Endothelial cell of umbilical vein (primary cell): ENCODE data around the gene PAQR4. TPM values are rescaled to one million over a fixed set of nuclear protein-coding genes. Genes with fewer than 3 reads are reported as not detected.

ENCODE experiments used
- Bru-seq: library from RNA; stranded (reverse); fragments of 400-500 nt; gene quantifications from one replicate; lab custom pipeline; 2021; lab: Mats Ljungman, UMichigan
- BruChase-seq, 2 experiments: library from RNA; stranded (reverse); fragments of 400-500 nt; gene quantifications; one replicate each; lab custom pipeline; 2021; lab: Mats Ljungman, UMichigan
- BruUV-seq: library from RNA; stranded (reverse); fragments of 400-500 nt; replicated peaks from 2 replicates; lab custom pipeline; 2021; lab: Mats Ljungman, UMichigan
- CTCF ChIA-PET: fragments of 300-600, 350-600 bp; sonication (Branson Sonifier 250); formaldehyde crosslinking; loops from one replicate; lab custom pipeline; 2021; ENCODE audit warnings: antibody characterized with exemption, inconsistent platforms; lab: Charles Lee
- POLR2A ChIA-PET: fragments of 300-600, 350-600 bp; sonication (Branson Sonifier 250); formaldehyde crosslinking; loops from one replicate; lab custom pipeline; 2021; ENCODE audit warnings: antibody characterized with exemption, inconsistent platforms; lab: Charles Lee
- DNase-seq: peaks from one replicate; pipeline ENCODE4 v3.0.0-alpha.2; 2011; ENCODE audit warnings: low read depth, low spot score
- FAIRE-seq: peaks from 2 replicates; lab custom pipeline; 2011; peaks lifted over from hg19 to GRCh38; lab: Jason Lieb, UNC
- H2AFZ ChIP-seq: 2 replicates; pipeline ENCODE4 v1.6.0; 2012; ENCODE audit warnings: low read depth, low read length, control low read depth, inconsistent platforms
- H3K27ac ChIP-seq: 2 replicates; pipeline ENCODE4 v1.5.1; 2011; ENCODE audit warnings: low read depth, mild to moderate bottlenecking, control low read depth, low read length, moderate library complexity; ENCODE audit not compliant: insufficient read depth
- H3K27me3 ChIP-seq, 2 experiments: 2 replicates each; pipeline versions ENCODE4 v1.6.0 to v1.6.1; 2011; ENCODE audit warnings: low read length in 2 of 2, mixed read lengths in 1 of 2; ENCODE audit not compliant: control insufficient read depth in 2 of 2, insufficient read depth in 2 of 2
- H3K36me3 ChIP-seq, 2 experiments: 2 replicates in 1 of 2; 3 replicates in 1 of 2; pipeline ENCODE4 v1.5.1; 2011; ENCODE audit warnings: low read length in 2 of 2, mild to moderate bottlenecking in 1 of 2, moderate library complexity in 1 of 2; ENCODE audit not compliant: control insufficient read depth in 2 of 2, insufficient read depth in 2 of 2; ENCODE audit errors: extremely low read depth in 1 of 2
- H3K4me1 ChIP-seq: 3 replicates; pipeline ENCODE4 v1.5.1; 2011; ENCODE audit warnings: mild to moderate bottlenecking, low read length; ENCODE audit not compliant: control insufficient read depth, insufficient read depth; ENCODE audit errors: extremely low read depth
- H3K4me2 ChIP-seq: 2 replicates; pipeline ENCODE4 v1.6.1; 2011; ENCODE audit warnings: low read length, control low read depth, mixed read lengths; ENCODE audit not compliant: insufficient read depth
- H3K4me3 ChIP-seq, 3 experiments: fragments of 200-600 bp in 1 of 3; sonication (generic), shearing (Covaris generic) in 1 of 3; replicated peaks in 1 of 3; 2 replicates each; pipeline ENCODE4 v1.5.1; 2011 to 2016; ENCODE audit warnings: control low read depth in 3 of 3, low read length in 3 of 3, mild to moderate bottlenecking in 2 of 3, inconsistent platforms in 1 of 3, low read depth in 1 of 3, moderate library complexity in 1 of 3; ENCODE audit not compliant: insufficient read depth in 1 of 3
- H3K79me2 ChIP-seq: 2 replicates; pipeline ENCODE4 v1.6.0; 2012; ENCODE audit warnings: low read length, inconsistent platforms; ENCODE audit not compliant: control insufficient read depth, insufficient read depth
- H3K9ac ChIP-seq: replicated peaks from 2 replicates; pipeline ENCODE3; 2011; ENCODE audit warnings: low read length, control low read depth; ENCODE audit not compliant: insufficient read depth; ENCODE audit errors: extremely low read depth
- H3K9me1 ChIP-seq: replicated peaks from 3 replicates; pipeline ENCODE4 v1.6.0; 2011; ENCODE audit warnings: mild to moderate bottlenecking, low read length; ENCODE audit not compliant: control insufficient read depth, insufficient read depth; ENCODE audit errors: extremely low read depth
- H3K9me3 ChIP-seq: replicated peaks from 2 replicates; pipeline ENCODE4 v1.5.1; 2012; ENCODE audit warnings: low read length, inconsistent platforms; ENCODE audit not compliant: control insufficient read depth, insufficient read depth
- H4K20me1 ChIP-seq: replicated peaks from 2 replicates; pipeline ENCODE3; 2011; ENCODE audit warnings: mild to moderate bottlenecking, low read length; ENCODE audit not compliant: control insufficient read depth, insufficient read depth; ENCODE audit errors: extremely low read depth
- EZH2 ChIP-seq: IDR thresholded peaks from 2 replicates; pipeline ENCODE4 v1.6.1; 2012; ENCODE audit warnings: borderline replicate concordance, low read depth, mild to moderate bottlenecking, moderate library complexity, low read length, inconsistent platforms; ENCODE audit not compliant: severe bottlenecking
- JUN ChIP-seq: IDR thresholded peaks from 2 replicates; pipeline ENCODE4 v1.6.1; 2011; ENCODE audit warnings: borderline replicate concordance, low read depth; ENCODE audit not compliant: insufficient read length, insufficient read depth
- MAX ChIP-seq: IDR thresholded peaks from 2 replicates; pipeline ENCODE4 v1.6.1; 2011; ENCODE audit not compliant: insufficient read depth, insufficient read length
- POLR2AphosphoS5 ChIP-seq: IDR thresholded peaks from 2 replicates; pipeline ENCODE4 v1.6.1; 2012; ENCODE audit warnings: low read depth, mild to moderate bottlenecking, control low read depth, low read length, moderate library complexity; ENCODE audit not compliant: insufficient read depth
- dilution Hi-C: fragments of 300-500 bp; cut with MboI; formaldehyde crosslinking; loops from one replicate; pipeline ENCODE4 v1.15.0; 2019; ENCODE audit warnings: low sequenced_read_pairs; ENCODE audit not compliant: extremely low pct_ligation_motif_present
- intact Hi-C: fragments of 100-400 bp; cut with micrococcal nuclease; formaldehyde crosslinking; loops from one replicate; pipeline ENCODE4 v1.10.0; 2022
- long read RNA-seq: library from polyadenylated mRNA; stranded (forward); transcript quantifications from one replicate; pipeline ENCODE4 v2.0.0, GENCODE V29; 2021
- polyA minus RNA-seq, 3 experiments: library from RNA; depleted of rRNA, polyadenylated mRNA; stranded (reverse); fragments of >200 nt; gene quantifications; 1 replicate in 1 of 3; 2 replicates in 2 of 3; pipeline ENCODE4 v1.2.3, GENCODE V29; 2011
- polyA plus RNA-seq, 4 experiments: library from polyadenylated mRNA; depleted of rRNA in 3 of 4; stranded (reverse) in 3 of 4; unstranded in 1 of 4; fragments of >200 nt; gene quantifications; 2 replicates each; pipeline versions ENCODE4 v1.2.1 to v1.2.3, GENCODE V29; 2011 to 2012; ENCODE audit warnings: missing spikeins in 1 of 4
- total RNA-seq: library from RNA; stranded (reverse); gene quantifications from 2 replicates; pipeline ENCODE4 v1.2.3, GENCODE V29; 2021
- TF ChIP-seq, protein P1 (sequence below), 2 donors: IDR thresholded peaks; 1 replicate in 1 of 2; 2 replicates in 1 of 2; pipeline ENCODE4 v1.5.1; 2011; ENCODE audit warnings: low read length in 2 of 2, mild to moderate bottlenecking in 2 of 2, moderate library complexity in 2 of 2, control low read depth in 1 of 2, inconsistent platforms in 1 of 2, low read depth in 1 of 2; ENCODE audit not compliant: insufficient read depth in 1 of 2; ENCODE audit errors: extremely low read depth in 1 of 2

PAQR4 gene
- total RNA-seq (25.4 and 31.2 TPM in 2 replicates), polyA plus RNA-seq (23.8 and 25.7 TPM in 2 replicates), polyA minus RNA-seq (11.3 and 13.2 TPM in 2 replicates), Bru-seq, nascent RNA (percentile 59 among the genes with signal in this experiment), BruChase-seq, experiment 1, labeled RNA remaining after a 6-hour chase (percentile 77 among the genes with signal in this experiment), BruChase-seq, experiment 2, labeled RNA remaining after a 2-hour chase (percentile 74 among the genes with signal in this experiment)
- 17.0 and 17.7 TPM in 2 replicates for polyA plus RNA-seq (2011; cell fraction: cytosol; rRNA removed)
- 16.3 and 18.2 TPM in 2 replicates for polyA plus RNA-seq (2011; cell fraction: nucleus; rRNA removed)
- polyA plus RNA-seq (2012), result 10.2 and 11.6 TPM in 2 replicates
- 59.7 TPM for polyA minus RNA-seq (2011; cell fraction: cytosol; rRNA and poly(A)+ RNA removed)
- polyA minus RNA-seq (2011; cell fraction: nucleus; rRNA and poly(A)+ RNA removed), result 3.6 and 4.8 TPM in 2 replicates
- long read RNA-seq, transcript PAQR4-204 (2 exons, 869 nt), result minor isoform, 7 of 90 reads
- long read RNA-seq, transcript PAQR4-202 (3 exons, 2,793 nt), result major isoform, 45 of 90 reads
- long read RNA-seq, partial matches to known transcripts, result 0 of 90 reads
- long read RNA-seq, other reads (novel, unspliced or antisense), result 34 of 90 reads

- Histone ChIP-seq H3K36me3 (no peaks in the 10 kb centered on the region), H3K9me1 (no peaks in the 10 kb centered on the region), H2AFZ (peak within 1 kb of the TSS; percentile 87), H3K27me3 (peaks cover 18 to 39% of the 10 kb centered on the region in 2 experiments), H3K27ac (peak within 1 kb of the TSS; percentile 20), H4K20me1 (no peaks in the 10 kb centered on the region), H3K9ac (peak within 1 kb of the TSS; percentile 65), H3K4me2 (peak within 1 kb of the TSS; percentile 77), H3K9me3 (no peaks in the 10 kb centered on the region), H3K79me2 (peaks cover 12% of the 10 kb centered on the region), H3K4me3 (peak within 1 kb of the TSS; percentile 58 to 94 (median 61)), H3K4me1 (peaks cover 16% of the 10 kb centered on the region)
- CTCF ChIA-PET, result interaction anchor here (0.9 to 2.4 kb wide), 7 partner anchors 9 to 130 kb away, joined by 3 to 10 read pairs (median 4); partner anchors contain the start of gene PKMYT1
- intact Hi-C loops (loop anchor here (1.0 kb wide), 2 partner anchors 11 to 51 kb away; partner anchors contain the start of genes PKMYT1 and TNFRSF12A), dilution Hi-C loops (no loop called here)
- POLR2A ChIA-PET, result no interaction called here
- DNase-seq (peak; percentile 88), FAIRE-seq (peak; percentile 91)
- BruUV-seq, result no TSS peak
- no peak for TF ChIP-seq EZH2
- TF ChIP-seq, protein P1, sequence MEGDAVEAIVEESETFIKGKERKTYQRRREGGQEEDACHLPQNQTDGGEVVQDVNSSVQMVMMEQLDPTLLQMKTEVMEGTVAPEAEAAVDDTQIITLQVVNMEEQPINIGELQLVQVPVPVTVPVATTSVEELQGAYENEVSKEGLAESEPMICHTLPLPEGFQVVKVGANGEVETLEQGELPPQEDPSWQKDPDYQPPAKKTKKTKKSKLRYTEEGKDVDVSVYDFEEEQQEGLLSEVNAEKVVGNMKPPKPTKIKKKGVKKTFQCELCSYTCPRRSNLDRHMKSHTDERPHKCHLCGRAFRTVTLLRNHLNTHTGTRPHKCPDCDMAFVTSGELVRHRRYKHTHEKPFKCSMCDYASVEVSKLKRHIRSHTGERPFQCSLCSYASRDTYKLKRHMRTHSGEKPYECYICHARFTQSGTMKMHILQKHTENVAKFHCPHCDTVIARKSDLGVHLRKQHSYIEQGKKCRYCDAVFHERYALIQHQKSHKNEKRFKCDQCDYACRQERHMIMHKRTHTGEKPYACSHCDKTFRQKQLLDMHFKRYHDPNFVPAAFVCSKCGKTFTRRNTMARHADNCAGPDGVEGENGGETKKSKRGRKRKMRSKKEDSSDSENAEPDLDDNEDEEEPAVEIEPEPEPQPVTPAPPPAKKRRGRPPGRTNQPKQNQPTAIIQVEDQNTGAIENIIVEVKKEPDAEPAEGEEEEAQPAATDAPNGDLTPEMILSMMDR (IDR thresholded peaks at IDR 0.05; ENCODE audit: extremely low read depth in 1 of 2, insufficient read depth in 1 of 2, low read depth in 1 of 2, low read length in 2 of 2), result no peak
- TF ChIP-seq MAX, result no peak
- TF ChIP-seq POLR2AphosphoS5, result peak; percentile 22
- TF ChIP-seq JUN, result no peak
These were observed at the start of gene PAQR4 for GRCh38 chr16:2968738-2969544. TSS of gene PAQR4 (plus strand) at chr16:2969348. CDS start at chr16:2969675, 327 bp downstream.
